HepG2 (cell line): ENCODE measurements around the gene RAB3B. TPM values are rescaled to one million over a fixed set of nuclear protein-coding genes. Genes with fewer than 3 reads are reported as not detected.
A peak's percentile ranks its signal among the peaks of the same experiment; 100 is the strongest.

Experiments
- CREM ChIP-seq, 2 experiments: sonication (generic) in 1 of 2; formaldehyde crosslinking in 1 of 2; IDR thresholded peaks; 2 replicates each; pipeline versions ENCODE4 v1.4.0 to v1.6.1; 2016 to 2020; ENCODE audit warnings: antibody characterized with exemption in 1 of 2, mild to moderate bottlenecking in 1 of 2, missing genetic modification reagents in 1 of 2
- ELK4 ChIP-seq: sonication (generic); formaldehyde crosslinking; IDR thresholded peaks from 2 replicates; pipeline ENCODE4 v1.9.0; 2021; ENCODE audit warnings: missing genetic modification reagents, borderline replicate concordance
- FOXA1 ChIP-seq, 2 experiments: fragments of 450-650 bp in 1 of 2; sonication (generic) in 1 of 2; formaldehyde crosslinking in 1 of 2; IDR thresholded peaks; 2 replicates each; pipeline versions ENCODE4 v1.4.0 to v1.6.1; 2016 to 2020; ENCODE audit warnings: missing genetic modification reagents in 1 of 2
- HOXA5 ChIP-seq: sonication (generic); formaldehyde crosslinking; IDR thresholded peaks from 2 replicates; pipeline ENCODE4 v1.4.0; 2020; ENCODE audit warnings: missing genetic modification reagents
- ISL2 ChIP-seq: sonication (generic); formaldehyde crosslinking; IDR thresholded peaks from 2 replicates; pipeline ENCODE4 v1.5.0; 2020; ENCODE audit warnings: missing genetic modification reagents
- KDM5B ChIP-seq: sonication (generic); formaldehyde crosslinking; IDR thresholded peaks from 2 replicates; pipeline ENCODE4 v1.4.0; 2020; ENCODE audit warnings: missing genetic modification reagents, mild to moderate bottlenecking, borderline replicate concordance
- MED1 ChIP-seq: sonication (generic); formaldehyde crosslinking; IDR thresholded peaks from 2 replicates; pipeline ENCODE4 v1.4.0; 2020; ENCODE audit warnings: missing genetic modification reagents
- NFRKB ChIP-seq: fragments of 450-650 bp; IDR thresholded peaks from 2 replicates; pipeline ENCODE4 v1.6.1; 2017
- PAWR ChIP-seq: sonication (generic); formaldehyde crosslinking; IDR thresholded peaks from 2 replicates; pipeline ENCODE4 v1.4.0; 2020; ENCODE audit warnings: missing genetic modification reagents, mild to moderate bottlenecking, borderline replicate concordance
- PHF21A ChIP-seq: sonication (generic); formaldehyde crosslinking; IDR thresholded peaks from 2 replicates; pipeline ENCODE4 v1.5.0; 2020; ENCODE audit warnings: mild to moderate bottlenecking, missing genetic modification reagents
- PPARG ChIP-seq: conservative IDR thresholded peaks from 2 replicates; pipeline ENCODE4 v1.6.1; 2016; ENCODE audit warnings: missing biosample characterization, missing genetic modification reagents
- RXRA ChIP-seq: sonication (generic); formaldehyde crosslinking; IDR thresholded peaks from 2 replicates; pipeline ENCODE4 v1.5.1; 2020; ENCODE audit warnings: missing genetic modification reagents
- SATB2 ChIP-seq: sonication (generic); formaldehyde crosslinking; IDR thresholded peaks from 2 replicates; pipeline ENCODE4 v1.5.0; 2020; ENCODE audit warnings: missing genetic modification reagents
- SKI ChIP-seq: fragments of 450-650 bp; IDR thresholded peaks from one replicate; pipeline ENCODE4 v1.6.1; 2018; ENCODE audit warnings: mild to moderate bottlenecking; ENCODE audit not compliant: partially characterized antibody
- STAT5B ChIP-seq: sonication (generic); formaldehyde crosslinking; IDR thresholded peaks from 2 replicates; pipeline ENCODE4 v1.4.0; 2020; ENCODE audit warnings: missing genetic modification reagents
- ZNF121 ChIP-seq: sonication (generic); formaldehyde crosslinking; IDR thresholded peaks from 2 replicates; pipeline ENCODE4 v1.5.0; 2020; ENCODE audit warnings: mild to moderate bottlenecking, missing genetic modification reagents
- ZNF574 ChIP-seq: sonication (generic); formaldehyde crosslinking; IDR thresholded peaks from 2 replicates; pipeline ENCODE4 v1.4.0; 2020; ENCODE audit warnings: missing genetic modification reagents
- ZNF773 ChIP-seq: sonication (generic); formaldehyde crosslinking; IDR thresholded peaks from 2 replicates; pipeline ENCODE4 v1.4.0; 2020; ENCODE audit warnings: missing genetic modification reagents, borderline replicate concordance
- ZNF878 ChIP-seq: sonication (generic); formaldehyde crosslinking; IDR thresholded peaks from 2 replicates; pipeline ENCODE4 v1.8.1; 2023; ENCODE audit warnings: mild to moderate bottlenecking, missing genetic modification reagents, moderate library complexity
- polyA plus RNA-seq, 8 experiments: library from polyadenylated mRNA; depleted of rRNA in 3 of 8; stranded (reverse) in 7 of 8; unstranded in 1 of 8; fragments of >200 nt; fragmentation: Illumina TruSeq in 4 of 8; extraction: Trizol in 4 of 8; gene quantifications; 2 replicates each; pipeline versions ENCODE4 v1.2.1 to v1.2.3, GENCODE V29; 2011 to 2016; ENCODE audit warnings: low read depth in 4 of 8, missing spikeins in 1 of 8, mixed read lengths in 1 of 8; ENCODE audit not compliant: insufficient read depth in 1 of 8
- total RNA-seq, 5 experiments: library from RNA; depleted of rRNA; stranded (reverse); fragments of >200 nt; fragmentation: Illumina TruSeq; extraction: Trizol; gene quantifications; 2 replicates each; pipeline ENCODE4 v1.2.3, GENCODE V29; 2016; ENCODE audit warnings: low read depth in 1 of 5
- TF ChIP-seq, protein P1 (sequence below): sonication (generic); formaldehyde crosslinking; IDR thresholded peaks from 2 replicates; pipeline ENCODE4 v1.4.0; 2020; ENCODE audit warnings: missing genetic modification reagents, borderline replicate concordance

The RAB3B gene
- total and polyA plus RNA-seq, 2 of the 13 experiments (the other 11 are each of a cell fraction or from before 2014, with no cell fraction given): 1.0 to 1.2 TPM

DNA sequence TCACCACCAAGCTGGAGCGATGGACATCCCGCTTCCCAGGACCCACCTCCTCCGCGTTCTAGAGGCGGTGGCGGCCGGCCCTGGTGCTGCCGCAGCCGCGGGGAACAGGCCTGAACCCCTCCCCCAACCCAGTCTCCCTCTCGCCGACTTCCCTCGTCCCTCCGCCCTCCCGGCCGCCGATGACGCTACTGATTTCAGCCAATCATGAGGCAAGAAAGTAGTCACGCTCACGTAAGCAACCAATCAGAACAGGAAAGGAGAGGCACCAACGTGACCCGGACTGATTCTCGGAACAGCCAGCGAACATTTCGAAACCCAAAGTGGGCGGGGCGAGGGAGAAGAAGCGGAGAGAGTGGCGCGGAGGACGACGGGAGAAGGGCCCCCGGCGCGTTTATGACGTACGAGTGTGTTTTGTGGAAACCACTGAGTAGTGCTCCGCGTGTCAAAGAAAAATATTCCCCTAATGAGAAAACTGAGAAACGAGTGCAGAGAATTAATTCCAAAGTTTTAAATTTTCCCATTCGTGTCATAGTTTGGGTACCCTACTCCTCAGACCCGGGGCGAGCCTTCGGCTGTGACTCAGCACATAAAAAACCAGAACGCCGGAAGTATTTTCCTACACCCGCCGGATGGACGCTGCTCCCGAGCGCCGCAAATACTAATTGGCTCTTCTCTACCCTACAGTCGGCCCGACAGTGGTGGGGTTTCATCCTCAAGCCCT is 111.7 kb downstream of the RAB3B start, which contains the start of gene NRDC (continued):
- TF ChIP-seq ZNF574 (peak; percentile 69), PHF21A (CRISPR knock-in tag) (peak; percentile 76), HOXA5 (no peak), NFRKB (no peak), SKI (peak; percentile 61), ISL2 (peak; percentile 13), ZNF773 (CRISPR knock-in tag) (no peak), CREM (IDR thresholded peaks at IDR 0.05) (peak; percentile 98), CREM (CRISPR knock-in tag; IDR thresholded peaks at IDR 0.05) (0 out of 2 replicates have a peak, but pooled peaks have one; percentile 52), FOXA1 (IDR thresholded peaks at IDR 0.05) (no peak), FOXA1 (CRISPR knock-in tag; IDR thresholded peaks at IDR 0.05) (no peak), RXRA (CRISPR knock-in tag) (peak; percentile 62), STAT5B (CRISPR knock-in tag) (no peak), ZNF878 (no peak; the same call in 1 of the 2 replicates), SATB2 (no peak), PPARG (CRISPR knock-in tag) (0 out of 2 replicates have a peak, but pooled peaks have one; percentile 15), MED1 (CRISPR knock-in tag) (peak; percentile 24; the same call in 1 of the 2 replicates), KDM5B (0 out of 2 replicates have a peak, but pooled peaks have one; percentile 20), ELK4 (CRISPR knock-in tag) (no peak), PAWR (CRISPR knock-in tag) (no peak), ZNF121 (CRISPR knock-in tag) (no peak)
- TF ChIP-seq, protein P1, sequence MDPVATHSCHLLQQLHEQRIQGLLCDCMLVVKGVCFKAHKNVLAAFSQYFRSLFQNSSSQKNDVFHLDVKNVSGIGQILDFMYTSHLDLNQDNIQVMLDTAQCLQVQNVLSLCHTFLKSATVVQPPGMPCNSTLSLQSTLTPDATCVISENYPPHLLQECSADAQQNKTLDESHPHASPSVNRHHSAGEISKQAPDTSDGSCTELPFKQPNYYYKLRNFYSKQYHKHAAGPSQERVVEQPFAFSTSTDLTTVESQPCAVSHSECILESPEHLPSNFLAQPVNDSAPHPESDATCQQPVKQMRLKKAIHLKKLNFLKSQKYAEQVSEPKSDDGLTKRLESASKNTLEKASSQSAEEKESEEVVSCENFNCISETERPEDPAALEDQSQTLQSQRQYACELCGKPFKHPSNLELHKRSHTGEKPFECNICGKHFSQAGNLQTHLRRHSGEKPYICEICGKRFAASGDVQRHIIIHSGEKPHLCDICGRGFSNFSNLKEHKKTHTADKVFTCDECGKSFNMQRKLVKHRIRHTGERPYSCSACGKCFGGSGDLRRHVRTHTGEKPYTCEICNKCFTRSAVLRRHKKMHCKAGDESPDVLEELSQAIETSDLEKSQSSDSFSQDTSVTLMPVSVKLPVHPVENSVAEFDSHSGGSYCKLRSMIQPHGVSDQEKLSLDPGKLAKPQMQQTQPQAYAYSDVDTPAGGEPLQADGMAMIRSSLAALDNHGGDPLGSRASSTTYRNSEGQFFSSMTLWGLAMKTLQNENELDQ: no peak
